Panc1 (cell line): ENCODE data around the gene PHC2. TPM values are rescaled to one million over a fixed set of nuclear protein-coding genes. Genes with fewer than 3 reads are reported as not detected.

Source experiments
- ATAC-seq: fragments of 200-7000 bp; cut with Tn5 transposase; 2 replicates; pipeline ENCODE4 v1.9.1; 2020; ENCODE audit warnings: mild to moderate bottlenecking, moderate library complexity
- BruUV-seq: library from RNA; stranded (reverse); fragments of 400-500 nt; replicated peaks from 2 replicates; lab custom pipeline; 2021; lab: Mats Ljungman, UMichigan
- CTCF ChIA-PET: fragments of 300-600 bp; sonication (Branson Sonifier 250); formaldehyde crosslinking; loops from one replicate; lab custom pipeline; 2022; ENCODE audit warnings: antibody characterized with exemption; lab: Charles Lee
- POLR2A ChIA-PET: fragments of 300-600 bp; sonication (Branson Sonifier 250); formaldehyde crosslinking; loops from one replicate; lab custom pipeline; 2022; ENCODE audit warnings: antibody characterized with exemption; lab: Charles Lee
- DNase-seq: peaks from one replicate; pipeline ENCODE4 v3.0.0-alpha.2; 2010; ENCODE audit warnings: low read depth, low spot score
- H3K27ac ChIP-seq: 2 replicates; pipeline ENCODE4 v1.5.1; 2011; ENCODE audit warnings: mild to moderate bottlenecking, low read length, inconsistent platforms
- H3K27me3 ChIP-seq: fragments of 200-500 bp; sonication (Bioruptor generic); 2 replicates; pipeline ENCODE4 v1.6.0; 2014; ENCODE audit warnings: low read length, inconsistent platforms; ENCODE audit not compliant: control insufficient read depth, insufficient read depth
- H3K36me3 ChIP-seq: fragments of 200-500 bp; sonication (Bioruptor generic); 2 replicates; pipeline ENCODE4 v1.5.1; 2014; ENCODE audit warnings: inconsistent platforms, mild to moderate bottlenecking, low read length, moderate library complexity; ENCODE audit not compliant: control insufficient read depth, insufficient read depth
- H3K4me1 ChIP-seq: 2 replicates; pipeline ENCODE4 v1.5.1; 2011; ENCODE audit warnings: inconsistent platforms, mild to moderate bottlenecking, low read length, moderate library complexity; ENCODE audit not compliant: control insufficient read depth, insufficient read depth
- H3K4me3 ChIP-seq, 2 experiments: 2 replicates each; pipeline ENCODE4 v1.5.1; 2011 to 2012; ENCODE audit warnings: low read depth in 2 of 2, low read length in 2 of 2, mild to moderate bottlenecking in 2 of 2, inconsistent platforms in 1 of 2, moderate library complexity in 1 of 2
- H3K9me3 ChIP-seq: fragments of 200-500 bp; sonication (Bioruptor generic); 2 replicates; pipeline ENCODE4 v1.5.1; 2014; ENCODE audit warnings: low read depth, mild to moderate bottlenecking, inconsistent platforms, low read length, moderate library complexity; ENCODE audit not compliant: control insufficient read depth, insufficient read depth
- CTCF ChIP-seq: fragments of 450-650 bp; IDR thresholded peaks from 2 replicates; pipeline ENCODE4 v1.5.1; 2017; ENCODE audit warnings: mild to moderate bottlenecking
- POLR2AphosphoS5 ChIP-seq: IDR thresholded peaks from 2 replicates; pipeline ENCODE4 v1.6.1; 2012; ENCODE audit warnings: mild to moderate bottlenecking, low read depth, low read length, moderate library complexity
- REST ChIP-seq, 2 experiments: IDR thresholded peaks; 2 replicates each; pipeline ENCODE4 v1.6.1; 2011 to 2012; ENCODE audit warnings: low read depth in 2 of 2, control low read depth in 1 of 2, low read length in 1 of 2, mild to moderate bottlenecking in 1 of 2, moderate library complexity in 1 of 2; ENCODE audit not compliant: insufficient read depth in 1 of 2
- SIN3A ChIP-seq: IDR thresholded peaks from 2 replicates; pipeline ENCODE4 v1.6.1; 2012; ENCODE audit warnings: low read depth, mild to moderate bottlenecking, low read length, moderate library complexity, borderline replicate concordance; ENCODE audit not compliant: insufficient read depth
- TCF7L2 ChIP-seq: IDR thresholded peaks from 2 replicates; pipeline ENCODE4 v1.6.1; 2011; ENCODE audit warnings: mild to moderate bottlenecking, low read depth, low read length, inconsistent platforms
- in situ Hi-C: cut with HindIII; loops from 2 replicates; pipeline ENCODE4 v1.10.0; 2016; ENCODE audit warnings: low sequenced_read_pairs, low pct_unique_long_range_greater_than_20kb
- intact Hi-C: fragments of 100-400 bp; cut with micrococcal nuclease; formaldehyde crosslinking; loops from one replicate; pipeline ENCODE4 v1.10.0; 2022; ENCODE audit not compliant: unreplicated experiment
- total RNA-seq: library from RNA; stranded (reverse); gene quantifications from one replicate; pipeline ENCODE4 v1.2.1, GENCODE V29; 2021; ENCODE audit not compliant: unreplicated experiment

PHC2 gene
- total RNA-seq, 1 experiment from 2014 or later, result 122 TPM

GRCh38 chr1:33342041-33342723 lies 88.7 kb downstream of the PHC2 start:
- Histone ChIP-seq H3K4me1 (peaks cover 99% of the 10 kb centered on the region), H3K27ac (peak overlapping the region; percentile 93), H3K9me3 (no peaks in the 10 kb centered on the region), H3K36me3 (peaks cover 7% of the 10 kb centered on the region; the same call in 1 of the 2 replicates), H3K27me3 (no peaks in the 10 kb centered on the region), H3K4me3 (peak overlapping the region in 1 of 2 experiments; percentile 26; a peak in 2 of 4 replicates)
- TF ChIP-seq CTCF (no peak), REST (IDR thresholded peaks at IDR 0.05; ENCODE audit: insufficient read depth in 1 of 2, low read depth in 2 of 2, low read length in 1 of 2) (0 out of 4 replicates have a peak, but pooled peaks of 1 of the 2 experiments have one; percentile 24), SIN3A (peak; percentile 95; the same call in 1 of the 2 replicates), POLR2AphosphoS5 (peak; percentile 94), TCF7L2 (peak; percentile 85)
- ChIA-PET CTCF (interaction anchor here (0.6 kb wide), 1 partner anchor 1370 kb away, joined by 8 read pairs; no protein-coding TSS in a partner anchor), POLR2A (interaction anchor here (0.6 to 0.8 kb wide), 2 partner anchors 243 to 1630 kb away, joined by 3 to 6 read pairs; no protein-coding TSS in a partner anchor)
- in situ Hi-C loops (no loop called here), intact Hi-C loops (no loop called here)
- DNase-seq (peak; percentile 91), ATAC-seq (peak; percentile 88)
- BruUV-seq, result no TSS peak

GRCh38 chr1:33341190-33341589 lies 89.7 kb downstream of the PHC2 start:
- Histone ChIP-seq H3K36me3 (peaks cover 7% of the 10 kb centered on the region; the same call in 1 of the 2 replicates), H3K9me3 (no peaks in the 10 kb centered on the region), H3K4me1 (peaks cover 98% of the 10 kb centered on the region), H3K27ac (peak overlapping the region; percentile 93), H3K27me3 (no peaks in the 10 kb centered on the region), H3K4me3 (no peak overlapping the region)
- ATAC-seq, result no peak
- in situ Hi-C loops (no loop called here), intact Hi-C loops (no loop called here)
- BruUV-seq, result no TSS peak
- ChIA-PET CTCF (no interaction called here), POLR2A (no interaction called here)
- no peak for DNase-seq
- TF ChIP-seq TCF7L2, result no peak
- no peak for TF ChIP-seq REST (IDR thresholded peaks at IDR 0.05; ENCODE audit: insufficient read depth in 1 of 2, low read depth in 2 of 2, low read length in 1 of 2)
- no peak for TF ChIP-seq CTCF
- no peak for TF ChIP-seq SIN3A
- no peak for TF ChIP-seq POLR2AphosphoS5
